ENCODE measurements around the gene NFIA. TPM values are rescaled to one million over a fixed set of nuclear protein-coding genes. Genes with fewer than 3 reads are reported as not detected.

The NFIA gene
- total RNA-seq, 6 donors from 2014 or later, result 33.5 to 94.3 (median 44.9) TPM

- no peak for DNase-seq
- Histone ChIP-seq H3K9me3 (no peaks in the 10 kb centered on the region), H3K27me3 (no peaks in the 10 kb centered on the region), H3K4me3 (no peak overlapping the region), H3K27ac (no peak overlapping the region), H3K4me1 (peaks cover 11 to 35% (median 27%) of the 10 kb centered on the region in 4 donors), H3K36me3 (no peaks in the 10 kb centered on the region)
- WGBS, 2 donors, result 29 to 36% methylated on average over 1 of the region's 1 CpG
- no peak for TF ChIP-seq POLR2AphosphoS5 (IDR thresholded peaks at IDR 0.05)
- no peak for TF ChIP-seq EP300 (IDR thresholded peaks at IDR 0.05)
- no peak for TF ChIP-seq POLR2A (IDR thresholded peaks at IDR 0.05)
- no peak for TF ChIP-seq CTCF (IDR thresholded peaks at IDR 0.05)
- ATAC-seq (ENCODE audit: low FRiP score in 2 of 2), result peak in 1 of 2 donors; percentile 83
These were observed 161.8 kb downstream of the NFIA start for GRCh38 chr1:61244114-61244513.

- no peaks in the 10 kb centered on the region for H3K36me3 ChIP-seq
- 83 to 89% methylated on average over 7 of the region's 7 CpGs for WGBS, 2 donors
- H3K27me3 ChIP-seq, result no peaks in the 10 kb centered on the region
- TF ChIP-seq CTCF (IDR thresholded peaks at IDR 0.05) (no peak), POLR2AphosphoS5 (IDR thresholded peaks at IDR 0.05) (no peak), POLR2A (IDR thresholded peaks at IDR 0.05) (no peak), EP300 (IDR thresholded peaks at IDR 0.05) (no peak)
- ATAC-seq (ENCODE audit: low FRiP score in 2 of 2) (no peak), DNase-seq (no peak)
- H3K9me3 ChIP-seq, result no peaks in the 10 kb centered on the region
- H3K4me3 ChIP-seq, result no peak overlapping the region
- H3K27ac ChIP-seq, result no peak overlapping the region
- peaks cover 11 to 35% (median 27%) of the 10 kb centered on the region in 4 donors for H3K4me1 ChIP-seq
These were observed 163.5 kb downstream of the NFIA start for GRCh38 chr1:61245696-61246400.

GRCh38 chr1:61247051-61247825 is 164.9 kb downstream of the NFIA start:
- TF ChIP-seq POLR2AphosphoS5 (IDR thresholded peaks at IDR 0.05) (no peak), EP300 (IDR thresholded peaks at IDR 0.05) (no peak)

GRCh38 chr1:61247881-61248752 is 165.8 kb downstream of the NFIA start:
- WGBS, 2 donors, result 40 to 50% methylated on average over 6 of the region's 6 CpGs
- Histone ChIP-seq H3K27me3 (no peaks in the 10 kb centered on the region), H3K4me3 (no peak overlapping the region), H3K27ac (no peak overlapping the region), H3K4me1 (peaks cover 9 to 24% (median 18%) of the 10 kb centered on the region in 4 donors), H3K9me3 (no peaks in the 10 kb centered on the region), H3K36me3 (no peaks in the 10 kb centered on the region)
- ATAC-seq (ENCODE audit: low FRiP score in 2 of 2) (no peak), DNase-seq (no peak)
- TF ChIP-seq CTCF (IDR thresholded peaks at IDR 0.05) (no peak), EP300 (IDR thresholded peaks at IDR 0.05) (no peak), POLR2AphosphoS5 (IDR thresholded peaks at IDR 0.05) (no peak)

More at GRCh38 chr1:61247051-61247825, 164.9 kb downstream of the NFIA start:
- DNase-seq (no peak), ATAC-seq (ENCODE audit: low FRiP score in 2 of 2) (no peak)
- Histone ChIP-seq H3K9me3 (no peaks in the 10 kb centered on the region), H3K27ac (peak overlapping the region in 1 of 4 donors; percentile 50), H3K4me1 (peaks cover 7 to 21% (median 18%) of the 10 kb centered on the region in 4 donors), H3K27me3 (no peaks in the 10 kb centered on the region), H3K36me3 (no peaks in the 10 kb centered on the region), H3K4me3 (no peak overlapping the region)
- 80 to 90% methylated on average over 8 of the region's 8 CpGs for WGBS, 2 donors

GRCh38 chr1:61250933-61251332 is 168.6 kb downstream of the NFIA start:
- Histone ChIP-seq H3K27me3 (no peaks in the 10 kb centered on the region), H3K9me3 (no peaks in the 10 kb centered on the region), H3K36me3 (no peaks in the 10 kb centered on the region), H3K4me3 (no peak overlapping the region), H3K4me1 (peaks cover 34 to 44% (median 38%) of the 10 kb centered on the region in 4 donors), H3K27ac (no peak overlapping the region)
- no peak for ATAC-seq (ENCODE audit: low FRiP score in 2 of 2)
- no peak for DNase-seq
- WGBS, 2 donors, result 83 to 90% methylated on average over 5 of the region's 5 CpGs
- TF ChIP-seq POLR2A (IDR thresholded peaks at IDR 0.05) (no peak), EP300 (IDR thresholded peaks at IDR 0.05) (no peak), CTCF (IDR thresholded peaks at IDR 0.05) (no peak), POLR2AphosphoS5 (IDR thresholded peaks at IDR 0.05) (no peak)

All from upper lobe of left lung (tissue), 6 donors.